Measurements from ENCODE around the gene GALK1.

DNA sequence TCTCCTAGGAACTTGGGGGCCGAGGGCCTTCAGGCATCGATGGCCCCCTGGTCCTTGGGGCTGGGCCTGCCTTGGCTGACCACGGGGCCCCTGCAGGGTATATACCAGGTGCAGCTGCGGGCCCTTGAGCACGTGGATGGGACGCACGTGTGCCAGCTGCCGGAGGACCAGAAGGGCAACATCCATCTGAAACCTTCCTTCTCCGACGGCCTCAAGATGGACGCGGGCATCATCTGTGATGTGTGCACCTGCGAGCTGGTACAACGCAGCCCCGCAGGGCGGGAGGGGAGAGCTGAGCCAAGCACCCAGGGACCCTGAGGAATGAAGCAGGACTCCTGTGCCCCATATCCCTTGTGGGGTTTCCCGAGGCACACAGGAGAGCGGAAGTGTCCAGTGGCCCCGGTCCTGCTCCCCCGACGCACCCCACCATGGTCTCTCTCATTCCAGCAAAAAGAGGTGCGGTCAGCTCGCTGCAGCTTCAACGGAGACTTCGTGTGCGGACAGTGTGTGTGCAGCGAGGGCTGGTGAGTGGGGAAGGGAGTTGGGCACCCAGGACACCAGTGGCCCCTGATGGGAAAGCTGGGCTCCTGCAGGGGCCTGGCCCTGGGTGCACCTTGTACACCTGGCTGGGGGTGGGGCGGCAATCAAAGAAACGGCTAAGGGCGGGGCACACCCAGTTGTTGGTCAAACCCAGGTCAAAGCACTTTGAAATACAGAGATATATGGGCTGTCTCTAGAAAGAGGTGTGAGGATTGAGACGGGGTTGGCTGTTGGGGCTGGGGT lies 33.1 kb downstream of the GALK1 start:
- TF ChIP-seq, protein P1, sequence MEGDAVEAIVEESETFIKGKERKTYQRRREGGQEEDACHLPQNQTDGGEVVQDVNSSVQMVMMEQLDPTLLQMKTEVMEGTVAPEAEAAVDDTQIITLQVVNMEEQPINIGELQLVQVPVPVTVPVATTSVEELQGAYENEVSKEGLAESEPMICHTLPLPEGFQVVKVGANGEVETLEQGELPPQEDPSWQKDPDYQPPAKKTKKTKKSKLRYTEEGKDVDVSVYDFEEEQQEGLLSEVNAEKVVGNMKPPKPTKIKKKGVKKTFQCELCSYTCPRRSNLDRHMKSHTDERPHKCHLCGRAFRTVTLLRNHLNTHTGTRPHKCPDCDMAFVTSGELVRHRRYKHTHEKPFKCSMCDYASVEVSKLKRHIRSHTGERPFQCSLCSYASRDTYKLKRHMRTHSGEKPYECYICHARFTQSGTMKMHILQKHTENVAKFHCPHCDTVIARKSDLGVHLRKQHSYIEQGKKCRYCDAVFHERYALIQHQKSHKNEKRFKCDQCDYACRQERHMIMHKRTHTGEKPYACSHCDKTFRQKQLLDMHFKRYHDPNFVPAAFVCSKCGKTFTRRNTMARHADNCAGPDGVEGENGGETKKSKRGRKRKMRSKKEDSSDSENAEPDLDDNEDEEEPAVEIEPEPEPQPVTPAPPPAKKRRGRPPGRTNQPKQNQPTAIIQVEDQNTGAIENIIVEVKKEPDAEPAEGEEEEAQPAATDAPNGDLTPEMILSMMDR (IDR thresholded peaks at IDR 0.05; ENCODE audit: insufficient read depth, low read length, poor library complexity, severe bottlenecking): no peak
- no peak for TF ChIP-seq EZH2phosphoT487 (conservative IDR thresholded peaks at IDR 0.05; ENCODE audit: low read length)

Data from SU-DHL-6 (cell line).